ENCODE results near the gene RUNX2.

RUNX2 gene

DNA sequence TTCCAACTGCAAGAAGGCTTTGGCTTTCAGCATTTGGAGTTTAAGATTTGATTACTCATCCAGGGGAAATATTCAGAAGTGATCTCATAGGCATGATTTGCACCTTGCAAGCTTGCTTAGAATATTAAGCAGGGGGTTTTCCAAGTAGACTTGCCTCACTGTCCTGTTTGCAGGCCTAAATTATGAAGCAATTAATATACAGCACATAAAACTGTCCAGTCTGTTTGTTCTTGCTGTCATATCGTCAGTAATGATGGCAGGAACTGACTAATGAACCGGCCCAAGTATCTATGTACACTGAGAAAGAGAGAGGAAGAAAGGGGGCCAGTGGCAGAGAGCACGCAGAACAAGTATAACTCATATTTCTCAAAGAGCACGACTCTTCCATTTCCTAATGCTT lies 262.1 kb downstream of the RUNX2 start:
- ATAC-seq, result peak; percentile 76
- TF ChIP-seq ARNTL (CRISPR knock-in tag; IDR thresholded peaks at IDR 0.05; ENCODE audit: borderline replicate concordance, low read depth), result no peak
- TF ChIP-seq, protein P1, sequence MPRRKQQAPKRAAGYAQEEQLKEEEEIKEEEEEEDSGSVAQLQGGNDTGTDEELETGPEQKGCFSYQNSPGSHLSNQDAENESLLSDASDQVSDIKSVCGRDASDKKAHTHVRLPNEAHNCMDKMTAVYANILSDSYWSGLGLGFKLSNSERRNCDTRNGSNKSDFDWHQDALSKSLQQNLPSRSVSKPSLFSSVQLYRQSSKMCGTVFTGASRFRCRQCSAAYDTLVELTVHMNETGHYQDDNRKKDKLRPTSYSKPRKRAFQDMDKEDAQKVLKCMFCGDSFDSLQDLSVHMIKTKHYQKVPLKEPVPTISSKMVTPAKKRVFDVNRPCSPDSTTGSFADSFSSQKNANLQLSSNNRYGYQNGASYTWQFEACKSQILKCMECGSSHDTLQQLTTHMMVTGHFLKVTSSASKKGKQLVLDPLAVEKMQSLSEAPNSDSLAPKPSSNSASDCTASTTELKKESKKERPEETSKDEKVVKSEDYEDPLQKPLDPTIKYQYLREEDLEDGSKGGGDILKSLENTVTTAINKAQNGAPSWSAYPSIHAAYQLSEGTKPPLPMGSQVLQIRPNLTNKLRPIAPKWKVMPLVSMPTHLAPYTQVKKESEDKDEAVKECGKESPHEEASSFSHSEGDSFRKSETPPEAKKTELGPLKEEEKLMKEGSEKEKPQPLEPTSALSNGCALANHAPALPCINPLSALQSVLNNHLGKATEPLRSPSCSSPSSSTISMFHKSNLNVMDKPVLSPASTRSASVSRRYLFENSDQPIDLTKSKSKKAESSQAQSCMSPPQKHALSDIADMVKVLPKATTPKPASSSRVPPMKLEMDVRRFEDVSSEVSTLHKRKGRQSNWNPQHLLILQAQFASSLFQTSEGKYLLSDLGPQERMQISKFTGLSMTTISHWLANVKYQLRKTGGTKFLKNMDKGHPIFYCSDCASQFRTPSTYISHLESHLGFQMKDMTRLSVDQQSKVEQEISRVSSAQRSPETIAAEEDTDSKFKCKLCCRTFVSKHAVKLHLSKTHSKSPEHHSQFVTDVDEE (CRISPR knock-in tag; IDR thresholded peaks at IDR 0.05), result no peak
- TF ChIP-seq, protein P2, sequence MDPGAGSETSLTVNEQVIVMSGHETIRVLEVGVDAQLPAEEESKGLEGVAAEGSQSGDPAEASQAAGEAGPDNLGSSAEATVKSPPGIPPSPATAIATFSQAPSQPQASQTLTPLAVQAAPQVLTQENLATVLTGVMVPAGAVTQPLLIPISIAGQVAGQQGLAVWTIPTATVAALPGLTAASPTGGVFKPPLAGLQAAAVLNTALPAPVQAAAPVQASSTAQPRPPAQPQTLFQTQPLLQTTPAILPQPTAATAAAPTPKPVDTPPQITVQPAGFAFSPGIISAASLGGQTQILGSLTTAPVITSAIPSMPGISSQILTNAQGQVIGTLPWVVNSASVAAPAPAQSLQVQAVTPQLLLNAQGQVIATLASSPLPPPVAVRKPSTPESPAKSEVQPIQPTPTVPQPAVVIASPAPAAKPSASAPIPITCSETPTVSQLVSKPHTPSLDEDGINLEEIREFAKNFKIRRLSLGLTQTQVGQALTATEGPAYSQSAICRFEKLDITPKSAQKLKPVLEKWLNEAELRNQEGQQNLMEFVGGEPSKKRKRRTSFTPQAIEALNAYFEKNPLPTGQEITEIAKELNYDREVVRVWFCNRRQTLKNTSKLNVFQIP (CRISPR knock-in tag; IDR thresholded peaks at IDR 0.05; ENCODE audit: borderline replicate concordance, low read depth), result no peak
- TF ChIP-seq ZFP3 (CRISPR knock-in tag; IDR thresholded peaks at IDR 0.05), result no peak
- TF ChIP-seq, protein P3, sequence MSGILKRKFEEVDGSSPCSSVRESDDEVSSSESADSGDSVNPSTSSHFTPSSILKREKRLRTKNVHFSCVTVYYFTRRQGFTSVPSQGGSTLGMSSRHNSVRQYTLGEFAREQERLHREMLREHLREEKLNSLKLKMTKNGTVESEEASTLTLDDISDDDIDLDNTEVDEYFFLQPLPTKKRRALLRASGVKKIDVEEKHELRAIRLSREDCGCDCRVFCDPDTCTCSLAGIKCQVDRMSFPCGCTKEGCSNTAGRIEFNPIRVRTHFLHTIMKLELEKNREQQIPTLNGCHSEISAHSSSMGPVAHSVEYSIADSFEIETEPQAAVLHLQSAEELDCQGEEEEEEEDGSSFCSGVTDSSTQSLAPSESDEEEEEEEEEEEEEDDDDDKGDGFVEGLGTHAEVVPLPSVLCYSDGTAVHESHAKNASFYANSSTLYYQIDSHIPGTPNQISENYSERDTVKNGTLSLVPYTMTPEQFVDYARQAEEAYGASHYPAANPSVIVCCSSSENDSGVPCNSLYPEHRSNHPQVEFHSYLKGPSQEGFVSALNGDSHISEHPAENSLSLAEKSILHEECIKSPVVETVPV (CRISPR knock-in tag; IDR thresholded peaks at IDR 0.05), result no peak
- TF ChIP-seq ZNF70 (CRISPR knock-in tag; IDR thresholded peaks at IDR 0.05), result no peak
- no peak for TF ChIP-seq BACH2 (CRISPR knock-in tag; IDR thresholded peaks at IDR 0.05; ENCODE audit: borderline replicate concordance)
- no peak for TF ChIP-seq TCF4 (CRISPR knock-in tag; IDR thresholded peaks at IDR 0.05; ENCODE audit: borderline replicate concordance)
- no peak for TF ChIP-seq PPARA (CRISPR knock-in tag; IDR thresholded peaks at IDR 0.05; ENCODE audit: borderline replicate concordance)
- TF ChIP-seq SNAI2 (CRISPR knock-in tag; IDR thresholded peaks at IDR 0.05), result no peak
- TF ChIP-seq, protein P4, sequence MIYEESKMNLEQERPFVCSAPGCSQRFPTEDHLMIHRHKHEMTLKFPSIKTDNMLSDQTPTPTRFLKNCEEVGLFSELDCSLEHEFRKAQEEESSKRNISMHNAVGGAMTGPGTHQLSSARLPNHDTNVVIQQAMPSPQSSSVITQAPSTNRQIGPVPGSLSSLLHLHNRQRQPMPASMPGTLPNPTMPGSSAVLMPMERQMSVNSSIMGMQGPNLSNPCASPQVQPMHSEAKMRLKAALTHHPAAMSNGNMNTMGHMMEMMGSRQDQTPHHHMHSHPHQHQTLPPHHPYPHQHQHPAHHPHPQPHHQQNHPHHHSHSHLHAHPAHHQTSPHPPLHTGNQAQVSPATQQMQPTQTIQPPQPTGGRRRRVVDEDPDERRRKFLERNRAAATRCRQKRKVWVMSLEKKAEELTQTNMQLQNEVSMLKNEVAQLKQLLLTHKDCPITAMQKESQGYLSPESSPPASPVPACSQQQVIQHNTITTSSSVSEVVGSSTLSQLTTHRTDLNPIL (CRISPR knock-in tag; IDR thresholded peaks at IDR 0.05; ENCODE audit: low read depth), result no peak
- TF ChIP-seq GLIS3 (CRISPR knock-in tag; IDR thresholded peaks at IDR 0.05), result no peak
- TF ChIP-seq, protein P5, sequence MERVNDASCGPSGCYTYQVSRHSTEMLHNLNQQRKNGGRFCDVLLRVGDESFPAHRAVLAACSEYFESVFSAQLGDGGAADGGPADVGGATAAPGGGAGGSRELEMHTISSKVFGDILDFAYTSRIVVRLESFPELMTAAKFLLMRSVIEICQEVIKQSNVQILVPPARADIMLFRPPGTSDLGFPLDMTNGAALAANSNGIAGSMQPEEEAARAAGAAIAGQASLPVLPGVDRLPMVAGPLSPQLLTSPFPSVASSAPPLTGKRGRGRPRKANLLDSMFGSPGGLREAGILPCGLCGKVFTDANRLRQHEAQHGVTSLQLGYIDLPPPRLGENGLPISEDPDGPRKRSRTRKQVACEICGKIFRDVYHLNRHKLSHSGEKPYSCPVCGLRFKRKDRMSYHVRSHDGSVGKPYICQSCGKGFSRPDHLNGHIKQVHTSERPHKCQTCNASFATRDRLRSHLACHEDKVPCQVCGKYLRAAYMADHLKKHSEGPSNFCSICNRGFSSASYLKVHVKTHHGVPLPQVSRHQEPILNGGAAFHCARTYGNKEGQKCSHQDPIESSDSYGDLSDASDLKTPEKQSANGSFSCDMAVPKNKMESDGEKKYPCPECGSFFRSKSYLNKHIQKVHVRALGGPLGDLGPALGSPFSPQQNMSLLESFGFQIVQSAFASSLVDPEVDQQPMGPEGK (CRISPR knock-in tag; IDR thresholded peaks at IDR 0.05; ENCODE audit: borderline replicate concordance), result no peak

DNA sequence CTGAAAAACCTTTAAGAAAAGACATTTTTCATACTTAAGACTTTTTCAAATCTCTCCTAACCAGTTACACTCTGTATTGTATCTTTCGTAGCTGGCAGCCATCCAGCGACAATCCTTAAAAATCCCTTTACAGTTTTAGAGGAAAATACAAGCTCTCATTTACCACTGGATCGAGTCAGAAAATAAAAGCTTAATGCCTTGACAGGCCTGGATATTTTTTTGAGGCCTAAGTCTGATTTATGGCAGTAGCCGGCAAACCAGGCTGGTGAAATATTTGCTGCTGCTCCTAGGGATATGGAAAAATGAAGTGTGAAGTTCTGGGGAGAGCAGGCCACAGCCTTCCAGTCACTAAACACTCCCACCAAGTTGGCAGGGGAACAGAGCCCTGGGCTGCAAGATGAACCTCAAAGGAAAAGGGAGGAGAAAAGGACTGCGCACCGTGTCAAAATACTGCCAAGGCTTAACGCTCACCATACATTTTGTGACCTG lies 262.6 kb downstream of the RUNX2 start:
- peak; percentile 78 for ATAC-seq
- TF ChIP-seq, protein P4 (CRISPR knock-in tag; IDR thresholded peaks at IDR 0.05; ENCODE audit: low read depth), result no peak
- TF ChIP-seq ZNF8 (CRISPR knock-in tag; IDR thresholded peaks at IDR 0.05), result no peak
- TF ChIP-seq CSDC2 (CRISPR knock-in tag; IDR thresholded peaks at IDR 0.05), result no peak
- TF ChIP-seq, protein P2 (CRISPR knock-in tag; IDR thresholded peaks at IDR 0.05; ENCODE audit: borderline replicate concordance, low read depth), result no peak
- TF ChIP-seq ISL1 (CRISPR knock-in tag; IDR thresholded peaks at IDR 0.05), result no peak
- no peak for TF ChIP-seq ZFP30 (CRISPR knock-in tag; IDR thresholded peaks at IDR 0.05)
- TF ChIP-seq ZFP3 (CRISPR knock-in tag; IDR thresholded peaks at IDR 0.05), result no peak
- TF ChIP-seq, protein P1 (CRISPR knock-in tag; IDR thresholded peaks at IDR 0.05), result no peak
- TF ChIP-seq OSR1 (CRISPR knock-in tag; IDR thresholded peaks at IDR 0.05), result no peak
- no peak for TF ChIP-seq RARB (CRISPR knock-in tag; IDR thresholded peaks at IDR 0.05)
- TF ChIP-seq, protein P3 (CRISPR knock-in tag; IDR thresholded peaks at IDR 0.05), result no peak
